Skeletal muscle tissue (tissue), 4 donors: ENCODE results near the gene NSD2. TPM values are rescaled to one million over a fixed set of nuclear protein-coding genes. Genes with fewer than 3 reads are reported as not detected.
"Not testable (repeated sequence)": the region's sequence is repeated elsewhere in the genome, so short reads cannot be mapped to it uniquely, and the experiment has no call there.

Source experiments
- H3K27ac ChIP-seq: one replicate; pipeline ENCODE4 v1.7.0; 2013; ENCODE audit warnings: mild to moderate bottlenecking, low read depth, low read length, inconsistent platforms
- H3K27me3 ChIP-seq, 3 donors: one replicate each; pipeline ENCODE4 v1.7.0; 2013; ENCODE audit warnings: low read length in 3 of 3; ENCODE audit not compliant: control insufficient read depth in 3 of 3, insufficient read depth in 3 of 3
- H3K36me3 ChIP-seq, 3 donors: one replicate each; pipeline ENCODE4 v1.7.0; 2013; ENCODE audit warnings: low read length in 3 of 3; ENCODE audit not compliant: control insufficient read depth in 3 of 3, insufficient read depth in 3 of 3
- H3K4me1 ChIP-seq, 3 donors: one replicate each; pipeline ENCODE4 v1.7.0; 2013; ENCODE audit warnings: low read length in 3 of 3, mild to moderate bottlenecking in 3 of 3; ENCODE audit not compliant: control insufficient read depth in 3 of 3, insufficient read depth in 3 of 3
- H3K4me3 ChIP-seq, 3 donors: one replicate each; pipeline ENCODE4 v1.7.0; 2013; ENCODE audit warnings: low read length in 3 of 3
- H3K9ac ChIP-seq, 3 donors: one replicate each; pipeline ENCODE4 v1.7.0; 2013; ENCODE audit warnings: low read length in 3 of 3, mild to moderate bottlenecking in 3 of 3, moderate library complexity in 2 of 3, low read depth in 1 of 3
- H3K9me3 ChIP-seq, 3 donors: one replicate each; pipeline ENCODE4 v1.7.0; 2013; ENCODE audit warnings: low read length in 3 of 3; ENCODE audit not compliant: control insufficient read depth in 3 of 3
- total RNA-seq: library from RNA; depleted of rRNA; stranded (reverse); fragments of >200 nt; gene quantifications from one replicate; pipeline ENCODE4 v1.2.3, GENCODE V29; 2014
- donor health status: Osteomylitis.

Gene NSD2
- total RNA-seq, 1 donor from 2014 or later: 41.8 TPM

GRCh38 chr4:1999308-1999707, 128.1 kb downstream of the NSD2 start:
- H3K9me3 ChIP-seq, H3K9ac ChIP-seq, H3K4me1 ChIP-seq, H3K27ac ChIP-seq, H3K36me3 ChIP-seq, H3K27me3 ChIP-seq, H3K4me3 ChIP-seq: not testable (repeated sequence)

DNA sequence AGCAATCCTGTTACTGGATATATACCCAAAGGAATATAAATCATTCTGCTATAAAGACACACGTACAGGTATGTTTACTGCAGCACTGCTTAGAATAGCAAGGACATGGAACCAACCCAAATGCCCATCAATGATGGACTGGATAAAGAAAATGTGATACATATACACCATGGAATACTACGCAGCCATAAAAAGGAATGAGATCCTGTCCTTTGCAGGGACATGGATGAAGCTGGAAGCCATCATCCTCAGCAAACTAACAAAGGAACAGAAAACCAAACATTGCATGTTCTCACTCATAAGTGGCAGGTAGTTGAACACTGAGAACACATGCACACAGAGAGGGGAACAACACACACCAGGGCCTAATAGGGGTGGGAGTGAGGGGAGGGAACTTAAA, 132.2 kb downstream of the NSD2 start:
- peaks cover 0 to 14% (median 7%) of the 10 kb centered on the region in 3 donors for H3K36me3 ChIP-seq
- H3K27ac ChIP-seq, H3K9me3 ChIP-seq, H3K4me3 ChIP-seq, H3K9ac ChIP-seq, H3K27me3 ChIP-seq: not testable (repeated sequence)
- H3K4me1 ChIP-seq: peaks cover 11 to 18% (median 11%) of the 10 kb centered on the region in 3 donors

DNA sequence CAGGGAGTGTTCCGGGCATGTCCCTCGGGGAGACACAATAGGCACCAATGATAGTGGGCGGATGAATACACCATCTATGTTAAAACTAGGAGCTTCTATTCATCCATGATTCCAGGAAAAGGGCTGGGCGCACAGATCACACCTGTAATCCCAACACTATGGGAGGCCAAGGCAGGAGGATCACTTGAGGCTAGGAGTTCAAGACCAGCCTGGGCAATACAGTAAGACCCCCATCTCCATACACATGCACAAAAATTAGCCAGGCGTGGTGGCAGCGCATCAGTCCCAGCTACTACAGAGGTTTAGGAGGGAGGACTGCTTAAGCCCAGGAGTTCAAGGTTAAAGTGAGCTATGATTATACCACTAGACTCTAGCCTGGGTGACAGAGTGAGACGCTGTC, 135.2 kb downstream of the NSD2 start:
- Histone ChIP-seq H3K27ac (no peak overlapping the region), H3K9ac (no peak overlapping the region), H3K27me3 (no peaks in the 10 kb centered on the region), H3K36me3 (peaks cover 0 to 14% (median 7%) of the 10 kb centered on the region in 3 donors), H3K4me3 (no peak overlapping the region), H3K4me1 (peaks cover 11 to 24% (median 17%) of the 10 kb centered on the region in 3 donors), H3K9me3 (no peaks in the 10 kb centered on the region)

GRCh38 chr4:2006956-2007653, 135.9 kb downstream of the NSD2 start:
- no peak overlapping the region for H3K27ac ChIP-seq
- H3K4me3 ChIP-seq: peak overlapping the region; percentile 93 to 100 (median 100)
- peaks cover 0 to 14% (median 7%) of the 10 kb centered on the region in 3 donors for H3K36me3 ChIP-seq
- H3K9me3 ChIP-seq: no peaks in the 10 kb centered on the region
- no peaks in the 10 kb centered on the region for H3K27me3 ChIP-seq
- peaks cover 11 to 24% (median 17%) of the 10 kb centered on the region in 3 donors for H3K4me1 ChIP-seq
- peak overlapping the region in 2 of 3 donors; percentile 51 to 81 for H3K9ac ChIP-seq

DNA sequence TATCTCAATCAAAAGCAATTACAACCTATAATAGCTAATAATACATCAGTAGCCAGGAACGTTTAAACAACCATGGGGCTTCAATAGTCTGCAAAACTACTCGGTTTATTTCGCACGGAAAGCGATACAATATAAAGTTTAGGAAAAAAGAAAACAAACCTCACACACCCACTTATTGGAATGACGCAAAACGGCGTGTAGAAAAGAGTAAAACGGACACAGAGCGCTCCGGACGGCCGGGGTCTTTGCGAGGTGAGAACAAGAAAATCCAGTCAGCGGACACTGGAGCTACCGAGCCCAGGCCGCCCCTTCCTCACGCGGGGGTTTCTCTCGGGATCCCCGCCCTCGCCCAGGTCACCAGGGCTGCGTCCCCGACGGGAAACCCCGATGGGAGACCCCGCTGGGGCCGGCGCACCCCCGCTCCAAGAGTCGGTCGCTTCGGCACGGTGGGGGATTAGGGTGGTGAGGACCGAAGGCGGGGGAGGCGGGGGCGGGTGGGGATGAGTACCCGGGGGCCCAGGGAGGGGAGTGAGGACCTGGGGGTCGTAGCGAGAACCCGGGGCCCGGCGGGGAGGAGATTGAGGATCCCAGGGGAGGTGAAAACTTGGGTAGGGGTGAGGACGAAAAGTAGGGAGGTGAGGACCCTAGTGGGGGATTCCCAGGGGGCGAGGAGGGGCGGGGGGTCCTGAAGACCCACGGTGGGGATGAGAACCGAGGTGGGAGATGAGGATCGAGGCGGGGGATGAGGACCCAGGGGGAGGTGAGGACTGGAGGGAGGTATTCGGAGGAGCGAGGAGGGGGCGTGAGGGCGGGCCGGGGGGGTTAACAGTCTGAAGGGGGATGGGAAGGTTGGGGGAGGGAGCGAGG, 136.8 kb downstream of the NSD2 start:
- Histone ChIP-seq H3K9ac (peak overlapping the region; percentile 95 to 99 (median 98)), H3K4me3 (peak overlapping the region; percentile 93 to 100 (median 100)), H3K36me3 (peaks cover 0 to 14% (median 7%) of the 10 kb centered on the region in 3 donors), H3K27ac (peak overlapping the region; percentile 97), H3K9me3 (no peaks in the 10 kb centered on the region), H3K4me1 (peaks cover 11 to 24% (median 17%) of the 10 kb centered on the region in 3 donors), H3K27me3 (no peaks in the 10 kb centered on the region)

DNA sequence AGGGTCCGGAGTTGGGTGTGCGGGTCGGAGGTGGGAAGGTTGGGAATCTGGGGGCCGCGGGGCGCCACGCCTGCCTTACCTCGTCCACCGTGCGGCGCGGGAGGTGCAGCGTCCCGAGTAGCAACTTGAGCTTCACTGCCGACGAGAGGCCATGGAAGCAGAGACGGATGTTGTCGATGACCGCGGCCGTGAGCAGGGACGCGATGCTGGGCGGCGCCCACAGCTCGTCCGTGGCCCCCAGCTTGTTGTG, 137.4 kb downstream of the NSD2 start:
- H3K9me3 ChIP-seq: no peaks in the 10 kb centered on the region
- H3K27me3 ChIP-seq: no peaks in the 10 kb centered on the region
- peaks cover 0 to 10% (median 7%) of the 10 kb centered on the region in 3 donors for H3K36me3 ChIP-seq
- H3K9ac ChIP-seq: peak overlapping the region; percentile 95 to 99 (median 98)
- H3K4me1 ChIP-seq: peaks cover 11 to 24% (median 17%) of the 10 kb centered on the region in 3 donors
- H3K4me3 ChIP-seq: peak overlapping the region; percentile 93 to 100 (median 100)
- peak overlapping the region; percentile 97 for H3K27ac ChIP-seq

GRCh38 chr4:2008921-2009650, 137.9 kb downstream of the NSD2 start, which contains the start of gene NELFA:
TSS of gene NELFA (minus strand) at chr4:2008974. CDS start at chr4:2008959, 15 bp downstream.
- Histone ChIP-seq H3K36me3 (peaks cover 0 to 9% (median 7%) of the 10 kb centered on the region in 3 donors), H3K4me3 (peak within 1 kb of the TSS; percentile 93 to 100 (median 100)), H3K27ac (peak within 1 kb of the TSS; percentile 97), H3K9ac (peak within 1 kb of the TSS; percentile 95 to 99 (median 98)), H3K9me3 (no peaks in the 10 kb centered on the region), H3K27me3 (no peaks in the 10 kb centered on the region), H3K4me1 (peaks cover 11 to 24% (median 17%) of the 10 kb centered on the region in 3 donors)

- Histone ChIP-seq H3K36me3 (peaks cover 0 to 7% (median 6%) of the 10 kb centered on the region in 3 donors), H3K4me1 (peaks cover 11 to 24% (median 17%) of the 10 kb centered on the region in 3 donors), H3K9ac (peak overlapping the region; percentile 95 to 99 (median 98)), H3K9me3 (no peaks in the 10 kb centered on the region), H3K27me3 (no peaks in the 10 kb centered on the region), H3K4me3 (peak overlapping the region; percentile 93 to 100 (median 100)), H3K27ac (peak overlapping the region; percentile 97)
Measured at GRCh38 chr4:2009651-2010233, 138.5 kb downstream of the NSD2 start.

DNA sequence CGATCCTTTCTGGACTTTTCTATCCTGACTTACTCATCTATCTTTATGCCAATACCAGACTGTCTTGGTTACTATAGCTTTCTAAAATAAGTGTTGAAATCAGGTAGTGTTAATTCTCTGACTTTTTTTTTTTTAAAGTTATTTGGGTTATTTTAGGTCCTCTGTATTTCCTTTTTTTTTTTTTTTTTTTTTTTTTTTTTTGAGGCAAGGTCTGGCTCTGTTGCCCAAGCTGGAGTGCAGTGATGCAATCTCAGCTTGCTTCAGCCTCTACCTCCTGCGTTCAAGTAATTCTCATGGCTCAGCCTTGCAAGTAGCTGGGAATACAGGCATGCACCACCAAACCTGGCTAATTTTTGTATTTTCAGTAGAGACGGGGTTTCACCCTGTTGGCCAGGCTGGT, 140.4 kb downstream of the NSD2 start:
- Histone ChIP-seq H3K4me3 (no peak overlapping the region), H3K9me3 (no peaks in the 10 kb centered on the region), H3K36me3 (no peaks in the 10 kb centered on the region), H3K27me3 (no peaks in the 10 kb centered on the region), H3K27ac (no peak overlapping the region), H3K9ac (no peak overlapping the region), H3K4me1 (peaks cover 11 to 18% (median 14%) of the 10 kb centered on the region in 3 donors)
